MM.1S (cell line): ENCODE data around the gene OR7C1.

Source experiments
- DNase-seq: peaks from one replicate; pipeline ENCODE4 v3.0.0-alpha.2; 2015
- H2AFZ ChIP-seq: fragments of 300-600 bp; sonication (generic); 2 replicates; pipeline ENCODE4 v1.6.0; 2016; ENCODE audit warnings: antibody characterized with exemption, low read length
- H3F3A ChIP-seq: fragments of 300-600 bp; sonication (generic); 2 replicates; pipeline ENCODE4 v1.6.1; 2016; ENCODE audit warnings: mild to moderate bottlenecking, antibody characterized with exemption, low read length, moderate library complexity, mixed read lengths; ENCODE audit not compliant: insufficient read depth
- H3K27ac ChIP-seq: fragments of 300-600 bp; sonication (generic); 2 replicates; pipeline ENCODE4 v1.5.1; 2016; ENCODE audit warnings: mild to moderate bottlenecking, low read length
- H3K27me3 ChIP-seq: fragments of 300-600 bp; sonication (generic); replicated peaks from 2 replicates; pipeline ENCODE4 v1.6.0; 2016; ENCODE audit warnings: low read length; ENCODE audit not compliant: insufficient read depth
- H3K36me3 ChIP-seq: fragments of 300-600 bp; sonication (generic); replicated peaks from 2 replicates; pipeline ENCODE4 v1.6.1; 2016; ENCODE audit warnings: mild to moderate bottlenecking, low read length, mixed read lengths; ENCODE audit not compliant: insufficient read depth
- H3K4me1 ChIP-seq: fragments of 300-600 bp; sonication (generic); 2 replicates; pipeline ENCODE4 v1.6.1; 2016; ENCODE audit warnings: low read length, mixed read lengths
- H3K4me2 ChIP-seq: fragments of 300-600 bp; sonication (generic); 2 replicates; pipeline ENCODE4 v1.6.0; 2016; ENCODE audit warnings: low read depth, low read length
- H3K4me3 ChIP-seq: fragments of 300-600 bp; sonication (generic); 2 replicates; pipeline ENCODE4 v1.5.1; 2016; ENCODE audit warnings: low read length, mixed read lengths
- H3K79me2 ChIP-seq: fragments of 300-600 bp; sonication (generic); 2 replicates; pipeline ENCODE4 v1.6.1; 2016; ENCODE audit warnings: mixed run types, low read length, mixed read lengths
- H3K9ac ChIP-seq: fragments of 300-600 bp; sonication (generic); 2 replicates; pipeline ENCODE4 v1.6.1; 2016; ENCODE audit warnings: low read length, mixed read lengths
- H3K9me2 ChIP-seq: fragments of 300-600 bp; sonication (generic); replicated peaks from 2 replicates; pipeline ENCODE4 v1.6.1; 2016; ENCODE audit warnings: mild to moderate bottlenecking, low read length, mixed read lengths; ENCODE audit not compliant: insufficient read depth
- H3K9me3 ChIP-seq: fragments of 300-600 bp; sonication (generic); replicated peaks from 2 replicates; pipeline ENCODE4 v1.6.1; 2016; ENCODE audit warnings: mild to moderate bottlenecking, low read length, mixed read lengths; ENCODE audit not compliant: insufficient read depth
- H4K20me1 ChIP-seq: fragments of 300-600 bp; sonication (generic); 2 replicates; pipeline ENCODE4 v1.6.1; 2016; ENCODE audit warnings: mild to moderate bottlenecking, low read length, moderate library complexity, mixed read lengths; ENCODE audit not compliant: insufficient read depth
- EZH2 ChIP-seq: fragments of 300-600 bp; sonication (generic); optimal IDR thresholded peaks from 2 replicates; pipeline ENCODE3; 2017; ENCODE audit warnings: low read depth, mild to moderate bottlenecking, antibody characterized with exemption, low read length, mixed read lengths
- EZH2phosphoT487 ChIP-seq: fragments of 300-600 bp; sonication (generic); IDR thresholded peaks from 2 replicates; pipeline ENCODE4 v1.6.1; 2018; ENCODE audit warnings: antibody characterized with exemption, low read length
- TF ChIP-seq, protein P1 (sequence below): fragments of 300-600 bp; sonication (generic); IDR thresholded peaks from 2 replicates; pipeline ENCODE4 v1.5.1; 2016; ENCODE audit warnings: antibody characterized with exemption, low read length, mixed read lengths

OR7C1 gene

DNA sequence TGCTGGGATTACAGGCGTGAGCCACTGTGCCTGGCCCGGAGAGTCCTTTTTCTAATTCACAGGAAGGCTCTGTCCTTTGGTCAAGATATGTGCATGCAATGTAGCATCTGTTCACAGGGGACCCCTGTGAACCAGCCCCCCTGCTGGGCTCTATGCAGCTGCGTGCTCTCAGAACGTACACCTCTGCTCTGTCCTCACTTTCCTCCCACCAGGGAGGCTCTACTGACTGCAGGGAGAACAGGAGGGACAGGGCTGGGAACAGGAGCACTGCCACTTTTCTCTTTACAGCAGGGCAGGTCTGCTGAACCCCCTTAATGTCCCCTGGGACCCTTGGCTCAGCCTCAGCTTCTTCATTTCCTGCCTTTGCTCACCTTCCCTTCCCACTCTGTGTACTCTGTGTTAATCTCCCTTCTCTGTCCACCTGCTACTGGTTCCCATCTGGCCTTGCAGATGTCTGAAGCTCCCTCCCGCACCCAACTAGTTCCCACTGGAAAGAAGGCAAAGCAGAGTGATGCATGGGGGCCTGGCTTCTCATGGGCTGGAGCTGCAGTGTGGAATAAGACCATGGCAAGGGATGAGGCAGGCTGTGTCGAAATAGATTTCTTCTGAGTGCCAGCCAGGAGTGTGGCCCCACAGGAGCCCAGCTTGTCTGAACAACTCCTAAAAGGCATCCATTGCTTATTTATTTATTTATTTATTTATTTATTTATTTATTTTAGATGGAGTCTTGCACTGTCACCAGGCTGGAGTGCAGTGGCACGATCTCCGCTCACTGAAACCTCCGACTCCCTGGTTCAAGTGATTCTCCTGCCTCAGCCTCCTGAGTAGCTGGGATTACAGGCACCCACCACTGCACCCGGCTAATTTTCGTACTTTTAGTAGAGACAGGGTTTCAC lies 63.8 kb downstream of the OR7C1 start:
- no peak overlapping the region for H3K27ac ChIP-seq
- H4K20me1 ChIP-seq, result no peaks in the 10 kb centered on the region
- no peak overlapping the region for H2AFZ ChIP-seq
- no peaks in the 10 kb centered on the region for H3K9me2 ChIP-seq
- H3K4me3 ChIP-seq, result no peak overlapping the region
- H3K4me2 ChIP-seq, result no peak overlapping the region
- H3K9ac ChIP-seq, result no peak overlapping the region
- TF ChIP-seq EZH2 (no peak), EZH2phosphoT487 (no peak)
- TF ChIP-seq, protein P1, sequence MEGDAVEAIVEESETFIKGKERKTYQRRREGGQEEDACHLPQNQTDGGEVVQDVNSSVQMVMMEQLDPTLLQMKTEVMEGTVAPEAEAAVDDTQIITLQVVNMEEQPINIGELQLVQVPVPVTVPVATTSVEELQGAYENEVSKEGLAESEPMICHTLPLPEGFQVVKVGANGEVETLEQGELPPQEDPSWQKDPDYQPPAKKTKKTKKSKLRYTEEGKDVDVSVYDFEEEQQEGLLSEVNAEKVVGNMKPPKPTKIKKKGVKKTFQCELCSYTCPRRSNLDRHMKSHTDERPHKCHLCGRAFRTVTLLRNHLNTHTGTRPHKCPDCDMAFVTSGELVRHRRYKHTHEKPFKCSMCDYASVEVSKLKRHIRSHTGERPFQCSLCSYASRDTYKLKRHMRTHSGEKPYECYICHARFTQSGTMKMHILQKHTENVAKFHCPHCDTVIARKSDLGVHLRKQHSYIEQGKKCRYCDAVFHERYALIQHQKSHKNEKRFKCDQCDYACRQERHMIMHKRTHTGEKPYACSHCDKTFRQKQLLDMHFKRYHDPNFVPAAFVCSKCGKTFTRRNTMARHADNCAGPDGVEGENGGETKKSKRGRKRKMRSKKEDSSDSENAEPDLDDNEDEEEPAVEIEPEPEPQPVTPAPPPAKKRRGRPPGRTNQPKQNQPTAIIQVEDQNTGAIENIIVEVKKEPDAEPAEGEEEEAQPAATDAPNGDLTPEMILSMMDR, result no peak
- H3K79me2 ChIP-seq, result no peaks in the 10 kb centered on the region
- no peak for DNase-seq
- no peaks in the 10 kb centered on the region for H3K9me3 ChIP-seq
- H3K27me3 ChIP-seq, result peaks cover 29% of the 10 kb centered on the region
- no peaks in the 10 kb centered on the region for H3K36me3 ChIP-seq
- H3F3A ChIP-seq, result no peaks in the 10 kb centered on the region
- no peaks in the 10 kb centered on the region for H3K4me1 ChIP-seq

DNA sequence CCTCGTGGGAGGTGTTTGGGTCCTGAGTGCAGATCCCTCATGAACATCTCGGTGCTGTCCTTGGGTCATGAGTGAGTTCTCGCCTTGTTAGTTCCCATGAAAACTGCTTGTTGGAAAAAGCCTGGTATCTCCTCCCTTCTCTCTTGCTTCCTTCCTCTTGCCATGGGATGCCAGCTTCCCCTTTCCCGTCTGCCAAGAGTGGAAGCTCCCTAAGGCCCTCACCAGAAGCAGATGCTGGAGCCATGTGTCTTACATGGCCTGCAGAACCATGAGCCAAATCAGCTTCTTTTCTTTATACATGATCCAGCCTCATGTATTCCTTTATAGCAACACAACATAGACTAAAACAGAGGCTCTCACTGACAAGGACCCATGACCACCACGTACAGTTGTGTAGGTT lies 64.8 kb downstream of the OR7C1 start:
- no peak overlapping the region for H3K4me2 ChIP-seq

DNA sequence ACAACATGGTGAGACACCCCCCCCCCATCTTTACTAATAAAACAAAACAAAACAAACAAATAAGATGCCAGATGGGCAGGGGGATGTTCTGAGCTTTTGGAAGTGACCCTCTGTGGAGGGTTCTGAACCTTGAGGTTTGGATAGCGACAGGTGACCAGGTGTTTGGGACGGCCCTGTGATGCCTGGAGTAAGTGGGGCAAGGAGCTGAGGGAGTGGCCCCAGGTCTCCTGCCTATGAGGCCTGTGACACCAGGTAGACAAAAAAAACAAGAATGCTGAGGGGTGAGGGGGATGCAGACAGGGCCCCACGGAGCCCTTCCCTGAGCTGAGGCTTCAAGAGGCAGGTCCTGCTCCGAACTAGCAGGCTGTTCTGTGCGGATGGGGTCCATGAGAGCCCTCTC lies 65.8 kb downstream of the OR7C1 start:
- TF ChIP-seq EZH2phosphoT487, result no peak
- TF ChIP-seq EZH2, result no peak
- TF ChIP-seq, protein P1, result no peak
- no peak overlapping the region for H3K4me2 ChIP-seq
- H3K79me2 ChIP-seq, result no peaks in the 10 kb centered on the region
- H3K9me3 ChIP-seq, result no peaks in the 10 kb centered on the region
- no peak overlapping the region for H3K9ac ChIP-seq
- H3F3A ChIP-seq, result no peaks in the 10 kb centered on the region
- DNase-seq, result no peak
- H3K27ac ChIP-seq, result no peak overlapping the region
- H3K9me2 ChIP-seq, result no peaks in the 10 kb centered on the region
- no peaks in the 10 kb centered on the region for H3K4me1 ChIP-seq
- H3K36me3 ChIP-seq, result no peaks in the 10 kb centered on the region
- no peak overlapping the region for H2AFZ ChIP-seq
- H4K20me1 ChIP-seq, result no peaks in the 10 kb centered on the region
- peaks cover 29% of the 10 kb centered on the region for H3K27me3 ChIP-seq
- H3K4me3 ChIP-seq, result no peak overlapping the region

More for the DNA sequence above, 64.8 kb downstream of the OR7C1 start:
- no peaks in the 10 kb centered on the region for H3K9me3 ChIP-seq
- no peaks in the 10 kb centered on the region for H3F3A ChIP-seq
- no peaks in the 10 kb centered on the region for H3K36me3 ChIP-seq
- peaks cover 24% of the 10 kb centered on the region for H3K27me3 ChIP-seq
- no peaks in the 10 kb centered on the region for H3K79me2 ChIP-seq
- H3K9ac ChIP-seq, result no peak overlapping the region
- H3K9me2 ChIP-seq, result no peaks in the 10 kb centered on the region
- no peak for DNase-seq
- no peak overlapping the region for H2AFZ ChIP-seq
- no peaks in the 10 kb centered on the region for H3K4me1 ChIP-seq
- no peak overlapping the region for H3K27ac ChIP-seq
- TF ChIP-seq EZH2 (no peak), EZH2phosphoT487 (no peak)
- no peak overlapping the region for H3K4me3 ChIP-seq
- no peaks in the 10 kb centered on the region for H4K20me1 ChIP-seq

DNA sequence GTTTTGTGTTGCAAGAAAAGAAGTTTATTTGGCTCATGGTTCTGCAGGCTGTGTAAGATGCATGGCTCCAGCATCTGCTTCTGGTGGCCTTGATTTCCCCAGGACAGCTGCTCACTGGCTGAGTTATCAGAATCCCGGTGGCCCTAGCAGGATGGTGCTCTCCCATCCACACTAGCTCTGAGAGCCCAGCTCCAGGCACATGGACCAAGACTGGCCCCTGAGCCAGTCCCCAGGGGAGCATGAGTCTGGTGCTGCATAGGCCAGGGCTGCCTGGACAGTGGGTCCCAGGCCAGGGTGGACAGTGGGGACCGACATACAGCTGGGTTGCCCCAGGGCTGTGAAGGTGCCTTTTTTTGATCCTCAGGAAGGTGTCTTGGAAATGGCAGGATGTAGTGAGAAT lies 67.0 kb downstream of the OR7C1 start:
- Histone ChIP-seq H3K27me3 (peaks cover 34% of the 10 kb centered on the region), H4K20me1 (no peaks in the 10 kb centered on the region), H3K36me3 (no peaks in the 10 kb centered on the region), H3K79me2 (no peaks in the 10 kb centered on the region), H3K9me2 (no peaks in the 10 kb centered on the region), H3K9ac (no peak overlapping the region), H3K4me3 (no peak overlapping the region), H3K27ac (no peak overlapping the region), H3K9me3 (no peaks in the 10 kb centered on the region), H2AFZ (no peak overlapping the region), H3K4me2 (no peak overlapping the region), H3K4me1 (no peaks in the 10 kb centered on the region), H3F3A (no peaks in the 10 kb centered on the region)
- TF ChIP-seq EZH2phosphoT487 (no peak), EZH2 (no peak)
- TF ChIP-seq, protein P1, result no peak
- no peak for DNase-seq
